Esophagus squamous epithelium (tissue), 4 donors: ENCODE data around the gene CTRL.

ENCODE experiments used
- CTCF ChIP-seq, 6 experiments: fragments of 450-650 bp in 4 of 6; fragments of 200-600 bp in 2 of 6; sonication (generic) in 2 of 6; IDR thresholded peaks; one replicate each; pipeline ENCODE4 v1.5.1; 2016 to 2019; ENCODE audit warnings: antibody characterized with exemption in 6 of 6, mild to moderate bottlenecking in 4 of 6, moderate library complexity in 4 of 6
- POLR2A ChIP-seq, 4 donors: fragments of 450-650 bp; IDR thresholded peaks; one replicate each; pipeline ENCODE4 v1.6.1; 2017; ENCODE audit warnings: antibody characterized with exemption in 4 of 4, mild to moderate bottlenecking in 4 of 4, moderate library complexity in 3 of 4

GRCh38 chr16:67940446-67941089, 8.9 kb upstream of the CTRL start:
- TF ChIP-seq CTCF (IDR thresholded peaks at IDR 0.05) (no peak), POLR2A (IDR thresholded peaks at IDR 0.05) (no peak)
